H1 (cell line): ENCODE data around the gene ESYT1.

Experiments
- CEBPB ChIP-seq: IDR thresholded peaks from 2 replicates; pipeline ENCODE4 v1.6.1; 2012; ENCODE audit warnings: low read depth, low read length
- EP300 ChIP-seq, 2 experiments: IDR thresholded peaks; 1 replicate in 1 of 2; 2 replicates in 1 of 2; pipeline ENCODE4 v1.6.1; 2011 to 2012; ENCODE audit warnings: low read depth in 2 of 2, low read length in 2 of 2, mild to moderate bottlenecking in 2 of 2, borderline replicate concordance in 1 of 2, inconsistent platforms in 1 of 2, moderate library complexity in 1 of 2
- HDAC2 ChIP-seq, 2 experiments: fragments of 300-600 bp in 1 of 2; sonication (generic) in 1 of 2; IDR thresholded peaks; 2 replicates each; pipeline ENCODE4 v1.6.1; 2011 to 2012; ENCODE audit warnings: low read depth in 2 of 2, low read length in 2 of 2, mild to moderate bottlenecking in 2 of 2, moderate library complexity in 2 of 2, borderline replicate concordance in 1 of 2, inconsistent platforms in 1 of 2
- MAFK ChIP-seq: IDR thresholded peaks from 2 replicates; pipeline ENCODE4 v1.6.1; 2012; ENCODE audit warnings: low read depth, mild to moderate bottlenecking, improper control_type of control experiment, low read length
- POLR2A ChIP-seq, 2 experiments: IDR thresholded peaks; 1 replicate in 1 of 2; 2 replicates in 1 of 2; pipeline ENCODE4 v1.6.1; 2011; ENCODE audit warnings: low read depth in 2 of 2, low read length in 2 of 2, mild to moderate bottlenecking in 2 of 2; ENCODE audit errors: control extremely low read depth in 1 of 2
- RAD21 ChIP-seq, 2 experiments: IDR thresholded peaks in 1 of 2; conservative IDR thresholded peaks in 1 of 2; 2 replicates each; pipeline ENCODE4 v1.6.1; 2011; ENCODE audit warnings: low read depth in 2 of 2, low read length in 2 of 2, improper control_type of control experiment in 1 of 2, inconsistent platforms in 1 of 2, mild to moderate bottlenecking in 1 of 2, moderate library complexity in 1 of 2
- RNF2 ChIP-seq: fragments of 200-900, 300-1000 bp; sonication (generic); IDR thresholded peaks from 2 replicates; pipeline ENCODE4 v1.7.1; 2016; ENCODE audit warnings: borderline replicate concordance, low read depth, mild to moderate bottlenecking, antibody characterized with exemption, low read length; ENCODE audit not compliant: poor library complexity, severe bottlenecking; ENCODE audit errors: missing control alignments
- SRF ChIP-seq: IDR thresholded peaks from 2 replicates; pipeline ENCODE4 v1.6.1; 2011; ENCODE audit warnings: mild to moderate bottlenecking, low read depth, low read length, moderate library complexity
- TAF7 ChIP-seq: optimal IDR thresholded peaks from 2 replicates; pipeline ENCODE3; 2011; ENCODE audit warnings: low read depth, mild to moderate bottlenecking, inconsistent platforms, low read length, moderate library complexity, borderline replicate concordance
- TF ChIP-seq, protein P1 (sequence below): IDR thresholded peaks from 2 replicates; pipeline ENCODE4 v1.6.1; 2011; ENCODE audit warnings: low read depth, mild to moderate bottlenecking, low read length; ENCODE audit not compliant: insufficient read depth
- TF ChIP-seq, protein P2 (sequence below), 3 experiments: IDR thresholded peaks; 1 replicate in 2 of 3; 2 replicates in 1 of 3; pipeline versions ENCODE4 v1.5.1 to v1.6.1; 2011; ENCODE audit warnings: low read length in 3 of 3, mild to moderate bottlenecking in 3 of 3, inconsistent platforms in 2 of 3, low read depth in 1 of 3, moderate library complexity in 1 of 3; ENCODE audit not compliant: insufficient read depth in 1 of 3; ENCODE audit errors: control extremely low read depth in 1 of 3

DNA sequence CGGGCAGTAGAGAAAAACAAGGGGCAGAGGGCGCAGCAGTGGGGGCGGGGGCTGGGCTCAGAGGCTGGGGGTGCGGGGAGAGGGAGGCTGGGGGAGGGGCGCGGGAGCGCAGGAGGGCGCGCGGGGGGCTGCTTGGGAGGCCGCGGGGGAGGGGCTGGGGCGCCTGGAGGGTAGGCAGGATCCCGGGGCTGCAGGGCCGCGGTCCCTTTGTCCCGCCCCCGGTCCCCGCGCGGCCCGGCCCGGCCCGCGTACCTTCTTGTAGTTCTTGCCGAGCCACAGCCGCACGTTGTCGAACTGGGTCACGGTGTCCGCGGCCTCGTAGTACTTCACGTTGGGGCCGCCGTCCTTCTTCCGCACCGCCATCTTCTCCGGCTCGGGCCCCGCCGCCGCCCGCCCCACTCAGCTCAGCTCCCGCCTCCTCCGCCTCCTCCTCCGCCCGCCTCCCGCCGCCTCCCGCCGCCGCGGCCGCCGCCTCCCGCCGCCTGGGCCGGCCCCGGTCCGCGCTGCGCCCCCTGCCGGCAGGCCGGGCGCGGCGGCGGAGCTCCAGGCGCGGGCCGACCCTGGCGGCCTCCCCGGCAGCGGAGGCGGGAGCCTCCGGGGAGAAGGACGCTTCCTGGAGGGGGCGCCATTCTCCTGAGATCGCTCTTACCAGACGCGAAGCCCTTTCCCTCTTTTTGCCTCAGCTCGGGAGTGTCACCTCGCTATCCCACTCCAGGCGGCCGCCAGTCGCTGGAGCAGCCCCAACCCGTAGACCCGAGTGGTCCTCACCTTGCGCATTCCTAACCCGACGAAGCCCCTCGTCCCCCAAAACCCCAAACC is 61.2 kb downstream of the ESYT1 start, which contains the start of gene SMARCC2:
- peak; percentile 26 to 48; a peak in 3 of 4 replicates for TF ChIP-seq RAD21 (IDR thresholded peaks at IDR 0.05 in 1 of 2, conservative IDR thresholded peaks at IDR 0.05 in 1 of 2; ENCODE audit: low read depth in 2 of 2, low read length in 2 of 2)
- TF ChIP-seq, protein P1, sequence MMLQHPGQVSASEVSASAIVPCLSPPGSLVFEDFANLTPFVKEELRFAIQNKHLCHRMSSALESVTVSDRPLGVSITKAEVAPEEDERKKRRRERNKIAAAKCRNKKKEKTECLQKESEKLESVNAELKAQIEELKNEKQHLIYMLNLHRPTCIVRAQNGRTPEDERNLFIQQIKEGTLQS, result no peak
- no peak for TF ChIP-seq SRF
- no peak for TF ChIP-seq CEBPB
- TF ChIP-seq EP300 (IDR thresholded peaks at IDR 0.05; ENCODE audit: borderline replicate concordance in 1 of 2, low read depth in 2 of 2, low read length in 2 of 2), result peak in 1 of 2 experiments; percentile 26; a peak in 1 of 3 replicates
- TF ChIP-seq, protein P2, sequence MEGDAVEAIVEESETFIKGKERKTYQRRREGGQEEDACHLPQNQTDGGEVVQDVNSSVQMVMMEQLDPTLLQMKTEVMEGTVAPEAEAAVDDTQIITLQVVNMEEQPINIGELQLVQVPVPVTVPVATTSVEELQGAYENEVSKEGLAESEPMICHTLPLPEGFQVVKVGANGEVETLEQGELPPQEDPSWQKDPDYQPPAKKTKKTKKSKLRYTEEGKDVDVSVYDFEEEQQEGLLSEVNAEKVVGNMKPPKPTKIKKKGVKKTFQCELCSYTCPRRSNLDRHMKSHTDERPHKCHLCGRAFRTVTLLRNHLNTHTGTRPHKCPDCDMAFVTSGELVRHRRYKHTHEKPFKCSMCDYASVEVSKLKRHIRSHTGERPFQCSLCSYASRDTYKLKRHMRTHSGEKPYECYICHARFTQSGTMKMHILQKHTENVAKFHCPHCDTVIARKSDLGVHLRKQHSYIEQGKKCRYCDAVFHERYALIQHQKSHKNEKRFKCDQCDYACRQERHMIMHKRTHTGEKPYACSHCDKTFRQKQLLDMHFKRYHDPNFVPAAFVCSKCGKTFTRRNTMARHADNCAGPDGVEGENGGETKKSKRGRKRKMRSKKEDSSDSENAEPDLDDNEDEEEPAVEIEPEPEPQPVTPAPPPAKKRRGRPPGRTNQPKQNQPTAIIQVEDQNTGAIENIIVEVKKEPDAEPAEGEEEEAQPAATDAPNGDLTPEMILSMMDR (IDR thresholded peaks at IDR 0.05; ENCODE audit: control extremely low read depth in 1 of 3, insufficient read depth in 1 of 3, low read depth in 1 of 3, low read length in 3 of 3), result peak; percentile 75 to 96 (median 84)
- TF ChIP-seq TAF7, result peak; percentile 21
- no peak for TF ChIP-seq MAFK
- no peak for TF ChIP-seq RNF2
- peak; percentile 24 to 65 for TF ChIP-seq POLR2A (IDR thresholded peaks at IDR 0.05; ENCODE audit: control extremely low read depth in 1 of 2, low read depth in 2 of 2, low read length in 2 of 2)
- no peak for TF ChIP-seq HDAC2 (IDR thresholded peaks at IDR 0.05; ENCODE audit: borderline replicate concordance in 1 of 2, low read depth in 2 of 2, low read length in 2 of 2)
